Measurements from ENCODE around the gene CCDC17.
A peak's percentile ranks its signal among the peaks of the same experiment; 100 is the strongest.

Gene CCDC17

DNA sequence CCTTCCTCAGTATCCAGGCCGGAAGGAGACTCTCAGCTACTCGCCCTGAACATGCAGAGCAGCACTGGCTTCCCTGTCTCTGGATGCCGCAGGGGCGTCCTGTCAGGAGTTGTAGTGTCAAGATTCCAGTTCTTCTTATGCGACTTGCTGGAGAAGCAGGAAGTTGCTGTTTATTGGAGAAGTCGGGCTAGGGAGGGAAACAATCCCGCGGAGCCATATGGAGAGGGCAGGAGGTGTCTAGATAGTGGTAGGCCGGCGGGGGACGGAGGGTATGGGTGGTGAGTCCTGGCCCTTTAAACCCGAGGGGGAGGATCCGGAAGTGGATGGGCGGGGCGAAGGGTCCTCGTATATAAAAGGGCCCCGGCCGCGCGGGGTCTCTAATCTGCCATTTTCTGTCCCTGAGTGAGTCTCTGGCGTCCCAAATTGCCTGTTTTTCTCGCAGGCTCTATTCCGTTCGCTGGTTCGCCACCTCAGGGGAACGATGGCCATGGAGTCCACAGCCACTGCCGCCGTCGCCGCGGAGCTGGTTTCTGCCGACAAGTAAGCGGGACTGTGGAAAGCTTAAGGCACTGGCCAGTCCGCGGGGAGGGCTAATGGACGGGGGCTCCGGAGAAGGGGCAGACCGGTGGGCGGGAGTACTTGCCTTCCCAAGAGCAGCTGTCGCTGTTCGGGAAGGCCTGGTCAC, 40.0 kb downstream of the CCDC17 start, which contains the start of gene NASP:
NASP (plus strand) TSS at position 376 of the 685 bp plus-strand sequence; CDS start at position 482, 106 bp downstream.
- peaks cover 20% of the 10 kb centered on the region for H3K36me3 Mint-ChIP-seq (ENCODE audit: low read depth)
- DNase-seq (ENCODE audit: low spot score), result peak; percentile 89
- peak within 1 kb of the TSS; percentile 99 for H3K27ac Mint-ChIP-seq
- peak within 1 kb of the TSS; percentile 91 for H3K4me3 Mint-ChIP-seq
- no peaks in the 10 kb centered on the region for H3K27me3 Mint-ChIP-seq (ENCODE audit: low read depth)
- H3K4me1 Mint-ChIP-seq (ENCODE audit: low read depth), result peaks cover 22% of the 10 kb centered on the region
- H3K9me3 Mint-ChIP-seq, result no peaks in the 10 kb centered on the region

- Mint-ChIP-seq H3K27ac (peak overlapping the region; percentile 99), H3K27me3 (ENCODE audit: low read depth) (no peaks in the 10 kb centered on the region), H3K4me1 (ENCODE audit: low read depth) (peaks cover 22% of the 10 kb centered on the region), H3K4me3 (peak overlapping the region; percentile 91), H3K9me3 (no peaks in the 10 kb centered on the region), H3K36me3 (ENCODE audit: low read depth) (peaks cover 20% of the 10 kb centered on the region)
- DNase-seq (ENCODE audit: low spot score), result peak; percentile 93
Measured at GRCh38 chr1:45583264-45583665, 40.6 kb downstream of the CCDC17 start.

GRCh38 chr1:45574105-45574626, 49.7 kb downstream of the CCDC17 start:
- H3K36me3 Mint-ChIP-seq (ENCODE audit: low read depth), result peaks cover 18% of the 10 kb centered on the region
- DNase-seq (ENCODE audit: low spot score), result no peak
- no peaks in the 10 kb centered on the region for H3K4me1 Mint-ChIP-seq (ENCODE audit: low read depth)
- H3K9me3 Mint-ChIP-seq, result no peaks in the 10 kb centered on the region
- no peak overlapping the region for H3K4me3 Mint-ChIP-seq
- no peaks in the 10 kb centered on the region for H3K27me3 Mint-ChIP-seq (ENCODE audit: low read depth)
- H3K27ac Mint-ChIP-seq, result no peak overlapping the region

- no peak for DNase-seq (ENCODE audit: low spot score)
- Mint-ChIP-seq H3K27ac (no peak overlapping the region), H3K9me3 (no peaks in the 10 kb centered on the region), H3K27me3 (ENCODE audit: low read depth) (no peaks in the 10 kb centered on the region), H3K4me3 (no peak overlapping the region), H3K4me1 (ENCODE audit: low read depth) (no peaks in the 10 kb centered on the region), H3K36me3 (ENCODE audit: low read depth) (peaks cover 18% of the 10 kb centered on the region)
Measured at GRCh38 chr1:45573231-45573804, 50.5 kb downstream of the CCDC17 start.

DNA sequence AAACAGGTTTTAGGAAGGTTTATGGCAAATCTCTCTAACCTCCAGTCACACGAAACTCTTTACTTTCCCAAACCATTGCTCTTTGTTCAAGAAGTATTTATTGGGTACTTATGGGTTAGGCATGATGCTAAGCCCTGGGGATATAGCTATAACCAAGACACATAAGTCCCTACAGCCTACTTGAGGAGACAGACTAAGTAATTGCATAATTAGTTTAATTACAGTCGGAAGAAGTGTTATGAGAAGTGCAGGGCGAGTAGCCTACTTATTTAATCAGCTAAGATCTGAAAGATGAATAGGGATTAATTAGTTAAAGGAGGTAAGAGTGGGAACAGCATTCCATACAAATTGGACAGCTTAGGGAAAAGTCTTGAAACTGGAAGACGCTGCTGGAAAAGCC, 53.2 kb downstream of the CCDC17 start:
- Mint-ChIP-seq H3K4me1 (ENCODE audit: low read depth) (no peaks in the 10 kb centered on the region), H3K4me3 (no peak overlapping the region), H3K27me3 (ENCODE audit: low read depth) (no peaks in the 10 kb centered on the region), H3K27ac (no peak overlapping the region), H3K9me3 (no peaks in the 10 kb centered on the region), H3K36me3 (ENCODE audit: low read depth) (peaks cover 33% of the 10 kb centered on the region)
- no peak for DNase-seq (ENCODE audit: low spot score)

All from T-helper 2 cell treated with Interferon-gamma antibody and Interleukin-4, amounts not matched to agents 5 μg/mL and 100 μg/mL, for 36 hours (primary cell).